H1 (cell line): Measurements from ENCODE around the gene SPINT1. TPM values are rescaled to one million over a fixed set of nuclear protein-coding genes. Genes with fewer than 3 reads are reported as not detected.

Experiments
- BACH1 ChIP-seq: IDR thresholded peaks from 2 replicates; pipeline ENCODE4 v1.6.1; 2012; ENCODE audit warnings: low read length, improper control_type of control experiment
- CBX8 ChIP-seq: fragments of 300-800, 300-1000 bp; sonication (generic); IDR thresholded peaks from 2 replicates; pipeline ENCODE4 v1.7.1; 2016; ENCODE audit warnings: low read depth, low read length, borderline replicate concordance
- KDM1A ChIP-seq: fragments of 200-600, 300-600 bp; sonication (generic); IDR thresholded peaks from 2 replicates; pipeline ENCODE4 v1.7.1; 2016; ENCODE audit warnings: mild to moderate bottlenecking, low read length, borderline replicate concordance
- POLR2A ChIP-seq, 2 experiments: IDR thresholded peaks; 1 replicate in 1 of 2; 2 replicates in 1 of 2; pipeline ENCODE4 v1.6.1; 2011; ENCODE audit warnings: low read depth in 2 of 2, low read length in 2 of 2, mild to moderate bottlenecking in 2 of 2; ENCODE audit errors: control extremely low read depth in 1 of 2
- TBP ChIP-seq: IDR thresholded peaks from 2 replicates; pipeline ENCODE4 v1.6.1; 2011; ENCODE audit warnings: low read depth, low read length, improper control_type of control experiment
- polyA plus RNA-seq, 7 experiments: library from polyadenylated mRNA; depleted of rRNA in 3 of 7; stranded (reverse) in 5 of 7; unstranded in 2 of 7; fragments of >200 nt in 5 of 7; fragments of 200-250 nt in 2 of 7; gene quantifications; 1 replicate in 5 of 7; 2 replicates in 1 of 7; 4 replicates in 1 of 7; pipeline versions ENCODE4 v1.2.1 to v1.2.3, GENCODE V29; 2011 to 2013; ENCODE audit warnings: missing spikeins in 2 of 7, mixed read lengths in 2 of 7
- total RNA-seq: library from RNA; stranded (reverse); fragmentation: NEBNext Ultra II Directional; extraction: Animal tissue kit (Norgen Biotek cat#: 25700); gene quantifications from 2 replicates; pipeline ENCODE4 v1.2.1, GENCODE V29; 2021
- TF ChIP-seq, protein P1 (sequence below): fragments of 300-600 bp; sonication (generic); IDR thresholded peaks from 2 replicates; pipeline ENCODE4 v1.7.1; 2012; ENCODE audit warnings: low read length, moderate library complexity, mild to moderate bottlenecking, inconsistent platforms; ENCODE audit not compliant: insufficient replicate concordance
- TF ChIP-seq, protein P2 (sequence below), 3 experiments: IDR thresholded peaks; 1 replicate in 2 of 3; 2 replicates in 1 of 3; pipeline versions ENCODE4 v1.5.1 to v1.6.1; 2011; ENCODE audit warnings: low read length in 3 of 3, mild to moderate bottlenecking in 3 of 3, inconsistent platforms in 2 of 3, low read depth in 1 of 3, moderate library complexity in 1 of 3; ENCODE audit not compliant: insufficient read depth in 1 of 3; ENCODE audit errors: control extremely low read depth in 1 of 3

Gene SPINT1
- total and polyA plus RNA-seq, 2 of the 8 experiments (the other 6 are each of a cell fraction or from before 2014, with no cell fraction given) = 117 to 155 TPM

DNA sequence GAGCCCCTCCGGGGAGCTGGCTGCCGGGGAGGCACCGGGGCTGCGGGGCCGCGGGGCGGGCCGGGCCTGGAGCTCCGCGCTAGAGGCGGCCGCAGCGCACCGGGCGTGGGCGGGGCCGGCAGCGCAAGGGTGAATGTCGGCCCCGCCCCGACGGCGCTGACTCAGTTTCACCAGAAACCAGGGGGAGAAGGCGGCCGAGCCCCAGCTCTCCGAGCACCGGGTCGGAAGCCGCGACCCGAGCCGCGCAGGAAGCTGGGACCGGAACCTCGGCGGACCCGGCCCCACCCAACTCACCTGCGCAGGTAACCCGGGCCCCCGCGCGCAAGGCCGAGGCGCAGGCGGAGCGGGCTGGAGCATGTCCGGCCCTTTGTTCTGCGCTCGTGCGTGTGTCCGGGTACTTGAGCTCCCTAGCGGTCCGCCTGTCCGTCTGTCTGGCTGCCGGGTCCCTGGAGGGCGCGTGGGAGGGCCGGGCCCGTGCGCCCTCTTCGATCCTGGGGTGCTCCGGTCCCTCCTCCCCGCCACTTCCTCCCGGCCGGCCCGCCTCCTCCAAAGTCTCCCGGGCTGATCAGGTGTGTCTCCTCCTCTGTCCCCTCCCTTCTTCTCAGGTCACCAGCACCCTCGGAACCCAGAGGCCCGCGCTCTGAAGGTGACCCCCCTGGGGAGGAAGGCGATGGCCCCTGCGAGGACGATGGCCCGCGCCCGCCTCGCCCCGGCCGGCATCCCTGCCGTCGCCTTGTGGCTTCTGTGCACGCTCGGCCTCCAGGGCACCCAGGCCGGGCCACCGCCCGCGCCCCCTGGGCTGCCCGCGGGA lies at the start of gene SPINT1 (continued):
- TF ChIP-seq BACH1 = no peak
- peak; percentile 36 to 81 for TF ChIP-seq POLR2A (IDR thresholded peaks at IDR 0.05; ENCODE audit: control extremely low read depth in 1 of 2, low read depth in 2 of 2, low read length in 2 of 2)
- no peak for TF ChIP-seq CBX8
- TF ChIP-seq, protein P1, sequence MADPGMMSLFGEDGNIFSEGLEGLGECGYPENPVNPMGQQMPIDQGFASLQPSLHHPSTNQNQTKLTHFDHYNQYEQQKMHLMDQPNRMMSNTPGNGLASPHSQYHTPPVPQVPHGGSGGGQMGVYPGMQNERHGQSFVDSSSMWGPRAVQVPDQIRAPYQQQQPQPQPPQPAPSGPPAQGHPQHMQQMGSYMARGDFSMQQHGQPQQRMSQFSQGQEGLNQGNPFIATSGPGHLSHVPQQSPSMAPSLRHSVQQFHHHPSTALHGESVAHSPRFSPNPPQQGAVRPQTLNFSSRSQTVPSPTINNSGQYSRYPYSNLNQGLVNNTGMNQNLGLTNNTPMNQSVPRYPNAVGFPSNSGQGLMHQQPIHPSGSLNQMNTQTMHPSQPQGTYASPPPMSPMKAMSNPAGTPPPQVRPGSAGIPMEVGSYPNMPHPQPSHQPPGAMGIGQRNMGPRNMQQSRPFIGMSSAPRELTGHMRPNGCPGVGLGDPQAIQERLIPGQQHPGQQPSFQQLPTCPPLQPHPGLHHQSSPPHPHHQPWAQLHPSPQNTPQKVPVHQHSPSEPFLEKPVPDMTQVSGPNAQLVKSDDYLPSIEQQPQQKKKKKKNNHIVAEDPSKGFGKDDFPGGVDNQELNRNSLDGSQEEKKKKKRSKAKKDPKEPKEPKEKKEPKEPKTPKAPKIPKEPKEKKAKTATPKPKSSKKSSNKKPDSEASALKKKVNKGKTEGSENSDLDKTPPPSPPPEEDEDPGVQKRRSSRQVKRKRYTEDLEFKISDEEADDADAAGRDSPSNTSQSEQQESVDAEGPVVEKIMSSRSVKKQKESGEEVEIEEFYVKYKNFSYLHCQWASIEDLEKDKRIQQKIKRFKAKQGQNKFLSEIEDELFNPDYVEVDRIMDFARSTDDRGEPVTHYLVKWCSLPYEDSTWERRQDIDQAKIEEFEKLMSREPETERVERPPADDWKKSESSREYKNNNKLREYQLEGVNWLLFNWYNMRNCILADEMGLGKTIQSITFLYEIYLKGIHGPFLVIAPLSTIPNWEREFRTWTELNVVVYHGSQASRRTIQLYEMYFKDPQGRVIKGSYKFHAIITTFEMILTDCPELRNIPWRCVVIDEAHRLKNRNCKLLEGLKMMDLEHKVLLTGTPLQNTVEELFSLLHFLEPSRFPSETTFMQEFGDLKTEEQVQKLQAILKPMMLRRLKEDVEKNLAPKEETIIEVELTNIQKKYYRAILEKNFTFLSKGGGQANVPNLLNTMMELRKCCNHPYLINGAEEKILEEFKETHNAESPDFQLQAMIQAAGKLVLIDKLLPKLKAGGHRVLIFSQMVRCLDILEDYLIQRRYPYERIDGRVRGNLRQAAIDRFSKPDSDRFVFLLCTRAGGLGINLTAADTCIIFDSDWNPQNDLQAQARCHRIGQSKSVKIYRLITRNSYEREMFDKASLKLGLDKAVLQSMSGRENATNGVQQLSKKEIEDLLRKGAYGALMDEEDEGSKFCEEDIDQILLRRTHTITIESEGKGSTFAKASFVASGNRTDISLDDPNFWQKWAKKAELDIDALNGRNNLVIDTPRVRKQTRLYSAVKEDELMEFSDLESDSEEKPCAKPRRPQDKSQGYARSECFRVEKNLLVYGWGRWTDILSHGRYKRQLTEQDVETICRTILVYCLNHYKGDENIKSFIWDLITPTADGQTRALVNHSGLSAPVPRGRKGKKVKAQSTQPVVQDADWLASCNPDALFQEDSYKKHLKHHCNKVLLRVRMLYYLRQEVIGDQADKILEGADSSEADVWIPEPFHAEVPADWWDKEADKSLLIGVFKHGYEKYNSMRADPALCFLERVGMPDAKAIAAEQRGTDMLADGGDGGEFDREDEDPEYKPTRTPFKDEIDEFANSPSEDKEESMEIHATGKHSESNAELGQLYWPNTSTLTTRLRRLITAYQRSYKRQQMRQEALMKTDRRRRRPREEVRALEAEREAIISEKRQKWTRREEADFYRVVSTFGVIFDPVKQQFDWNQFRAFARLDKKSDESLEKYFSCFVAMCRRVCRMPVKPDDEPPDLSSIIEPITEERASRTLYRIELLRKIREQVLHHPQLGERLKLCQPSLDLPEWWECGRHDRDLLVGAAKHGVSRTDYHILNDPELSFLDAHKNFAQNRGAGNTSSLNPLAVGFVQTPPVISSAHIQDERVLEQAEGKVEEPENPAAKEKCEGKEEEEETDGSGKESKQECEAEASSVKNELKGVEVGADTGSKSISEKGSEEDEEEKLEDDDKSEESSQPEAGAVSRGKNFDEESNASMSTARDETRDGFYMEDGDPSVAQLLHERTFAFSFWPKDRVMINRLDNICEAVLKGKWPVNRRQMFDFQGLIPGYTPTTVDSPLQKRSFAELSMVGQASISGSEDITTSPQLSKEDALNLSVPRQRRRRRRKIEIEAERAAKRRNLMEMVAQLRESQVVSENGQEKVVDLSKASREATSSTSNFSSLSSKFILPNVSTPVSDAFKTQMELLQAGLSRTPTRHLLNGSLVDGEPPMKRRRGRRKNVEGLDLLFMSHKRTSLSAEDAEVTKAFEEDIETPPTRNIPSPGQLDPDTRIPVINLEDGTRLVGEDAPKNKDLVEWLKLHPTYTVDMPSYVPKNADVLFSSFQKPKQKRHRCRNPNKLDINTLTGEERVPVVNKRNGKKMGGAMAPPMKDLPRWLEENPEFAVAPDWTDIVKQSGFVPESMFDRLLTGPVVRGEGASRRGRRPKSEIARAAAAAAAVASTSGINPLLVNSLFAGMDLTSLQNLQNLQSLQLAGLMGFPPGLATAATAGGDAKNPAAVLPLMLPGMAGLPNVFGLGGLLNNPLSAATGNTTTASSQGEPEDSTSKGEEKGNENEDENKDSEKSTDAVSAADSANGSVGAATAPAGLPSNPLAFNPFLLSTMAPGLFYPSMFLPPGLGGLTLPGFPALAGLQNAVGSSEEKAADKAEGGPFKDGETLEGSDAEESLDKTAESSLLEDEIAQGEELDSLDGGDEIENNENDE = no peak
- TF ChIP-seq TBP = no peak
- TF ChIP-seq, protein P2, sequence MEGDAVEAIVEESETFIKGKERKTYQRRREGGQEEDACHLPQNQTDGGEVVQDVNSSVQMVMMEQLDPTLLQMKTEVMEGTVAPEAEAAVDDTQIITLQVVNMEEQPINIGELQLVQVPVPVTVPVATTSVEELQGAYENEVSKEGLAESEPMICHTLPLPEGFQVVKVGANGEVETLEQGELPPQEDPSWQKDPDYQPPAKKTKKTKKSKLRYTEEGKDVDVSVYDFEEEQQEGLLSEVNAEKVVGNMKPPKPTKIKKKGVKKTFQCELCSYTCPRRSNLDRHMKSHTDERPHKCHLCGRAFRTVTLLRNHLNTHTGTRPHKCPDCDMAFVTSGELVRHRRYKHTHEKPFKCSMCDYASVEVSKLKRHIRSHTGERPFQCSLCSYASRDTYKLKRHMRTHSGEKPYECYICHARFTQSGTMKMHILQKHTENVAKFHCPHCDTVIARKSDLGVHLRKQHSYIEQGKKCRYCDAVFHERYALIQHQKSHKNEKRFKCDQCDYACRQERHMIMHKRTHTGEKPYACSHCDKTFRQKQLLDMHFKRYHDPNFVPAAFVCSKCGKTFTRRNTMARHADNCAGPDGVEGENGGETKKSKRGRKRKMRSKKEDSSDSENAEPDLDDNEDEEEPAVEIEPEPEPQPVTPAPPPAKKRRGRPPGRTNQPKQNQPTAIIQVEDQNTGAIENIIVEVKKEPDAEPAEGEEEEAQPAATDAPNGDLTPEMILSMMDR (IDR thresholded peaks at IDR 0.05; ENCODE audit: control extremely low read depth in 1 of 3, insufficient read depth in 1 of 3, low read depth in 1 of 3, low read length in 3 of 3) = no peak
- TF ChIP-seq KDM1A = no peak
